C4-2B (cell line): ENCODE measurements around the gene C16orf95.

Experiments
- ZFX ChIP-seq: fragments of 450-650 bp; IDR thresholded peaks from 2 replicates; pipeline ENCODE4 v1.6.1; 2017
- TF ChIP-seq, protein P1 (sequence below): fragments of 450-650 bp; conservative IDR thresholded peaks from 2 replicates; pipeline ENCODE4 v1.5.1; 2017; ENCODE audit warnings: mild to moderate bottlenecking

DNA sequence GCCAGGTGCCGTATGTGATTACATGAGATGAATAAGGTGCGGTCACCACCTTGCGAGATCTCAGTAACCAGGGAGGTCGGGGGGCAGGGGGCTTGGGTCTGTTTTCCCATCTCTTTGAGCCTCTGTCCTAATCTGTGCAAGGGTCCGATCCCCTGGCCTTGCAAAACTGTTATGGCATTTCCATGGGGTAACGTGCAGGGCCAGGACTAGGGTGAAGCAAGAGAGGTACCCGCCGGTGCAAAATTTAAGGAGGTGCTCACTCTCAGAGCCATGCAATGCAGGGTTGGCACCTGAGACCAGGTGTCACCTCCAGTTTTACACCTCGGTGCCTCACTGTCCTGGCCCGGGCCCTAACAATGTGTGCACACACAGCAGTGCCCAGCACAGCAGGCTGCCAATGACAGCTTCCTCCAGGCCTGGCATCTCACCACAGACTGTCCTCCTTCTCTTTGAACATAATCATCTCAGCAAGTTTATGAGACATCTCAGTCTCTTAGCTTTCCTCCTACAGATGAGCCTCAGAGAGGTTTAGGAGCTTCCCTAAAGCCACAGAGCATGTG is 43.6 kb downstream of the C16orf95 start:
- TF ChIP-seq, protein P1, sequence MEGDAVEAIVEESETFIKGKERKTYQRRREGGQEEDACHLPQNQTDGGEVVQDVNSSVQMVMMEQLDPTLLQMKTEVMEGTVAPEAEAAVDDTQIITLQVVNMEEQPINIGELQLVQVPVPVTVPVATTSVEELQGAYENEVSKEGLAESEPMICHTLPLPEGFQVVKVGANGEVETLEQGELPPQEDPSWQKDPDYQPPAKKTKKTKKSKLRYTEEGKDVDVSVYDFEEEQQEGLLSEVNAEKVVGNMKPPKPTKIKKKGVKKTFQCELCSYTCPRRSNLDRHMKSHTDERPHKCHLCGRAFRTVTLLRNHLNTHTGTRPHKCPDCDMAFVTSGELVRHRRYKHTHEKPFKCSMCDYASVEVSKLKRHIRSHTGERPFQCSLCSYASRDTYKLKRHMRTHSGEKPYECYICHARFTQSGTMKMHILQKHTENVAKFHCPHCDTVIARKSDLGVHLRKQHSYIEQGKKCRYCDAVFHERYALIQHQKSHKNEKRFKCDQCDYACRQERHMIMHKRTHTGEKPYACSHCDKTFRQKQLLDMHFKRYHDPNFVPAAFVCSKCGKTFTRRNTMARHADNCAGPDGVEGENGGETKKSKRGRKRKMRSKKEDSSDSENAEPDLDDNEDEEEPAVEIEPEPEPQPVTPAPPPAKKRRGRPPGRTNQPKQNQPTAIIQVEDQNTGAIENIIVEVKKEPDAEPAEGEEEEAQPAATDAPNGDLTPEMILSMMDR, result no peak
- no peak for TF ChIP-seq ZFX
